T-helper 2 cell treated with Interferon-gamma antibody and Interleukin-4, amounts not matched to agents 100 ng/mL and 5 ng/mL, for 36 hours (primary cell): ENCODE measurements around the gene KIF13A. TPM values are rescaled to one million over a fixed set of nuclear protein-coding genes. Genes with fewer than 3 reads are reported as not detected.
"Not testable (repeated sequence)": the region's sequence is repeated elsewhere in the genome, so short reads cannot be mapped to it uniquely, and the experiment has no call there.

Experiments
- intact Hi-C: fragments of 100-400 bp; cut with micrococcal nuclease; formaldehyde crosslinking; loops from one replicate; pipeline ENCODE4 v1.15.1; 2023
- total RNA-seq: library from RNA; stranded (reverse); gene quantifications from 2 replicates; pipeline ENCODE4 v1.2.3, GENCODE V29; 2022

KIF13A gene
- total RNA-seq = not detected in 2 replicates

- intact Hi-C loops = loop anchor here (2.0 kb wide), 1 partner anchor 167 kb away; the partner anchor contains the start of genes KDM1B and TPMT
These were observed at the start of gene KIF13A for GRCh38 chr6:17987447-17987696. TSS of gene KIF13A (minus strand) at chr6:17987635. CDS start at chr6:17987463, 172 bp downstream.

DNA sequence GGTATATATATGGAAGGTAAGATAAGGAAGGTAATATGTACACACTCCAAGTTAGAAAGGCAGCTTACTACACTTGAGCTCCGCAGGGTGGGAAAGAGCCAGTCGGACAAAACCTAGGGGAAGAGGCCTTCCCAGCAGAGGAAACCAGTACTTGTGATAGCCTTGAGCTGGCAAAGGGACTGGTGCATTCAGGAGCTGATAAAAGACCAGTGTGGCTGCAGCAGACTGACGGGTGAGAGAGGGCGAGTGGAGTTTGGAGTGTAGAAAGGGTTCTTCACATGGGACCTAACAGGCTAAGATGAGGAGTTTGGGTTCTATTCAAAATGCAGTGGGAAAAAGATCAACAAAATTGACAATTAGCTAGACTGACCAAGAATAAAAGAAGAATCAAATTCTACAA is 49.3 kb upstream of the KIF13A start:
- intact Hi-C loops = no loop called here

DNA sequence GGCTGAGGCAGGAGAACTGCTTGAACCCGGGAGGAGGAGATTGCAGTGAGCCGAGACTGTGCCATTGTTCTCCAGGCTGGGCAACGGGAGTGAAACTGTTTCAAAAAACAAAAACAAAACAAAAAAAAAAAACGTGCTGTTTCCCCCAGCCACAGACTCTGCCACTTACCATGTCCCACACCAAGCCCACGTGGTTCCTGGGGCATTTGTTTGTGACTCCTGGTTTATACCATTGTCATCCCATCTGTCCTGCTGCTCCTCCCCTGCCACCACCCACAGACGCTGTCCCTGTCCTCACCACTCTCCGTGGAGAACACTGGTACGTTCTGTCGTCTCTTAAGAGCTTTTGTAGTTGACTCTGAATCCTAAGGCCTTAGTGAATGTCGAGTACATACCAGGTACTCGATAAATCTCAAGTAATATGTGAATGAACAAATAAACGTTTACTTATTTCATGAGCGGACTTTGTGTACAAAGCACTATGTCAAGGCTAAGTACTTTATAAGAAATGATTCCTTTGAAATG is 48.0 kb upstream of the KIF13A start:
- intact Hi-C loops = no loop called here

GRCh38 chr6:18034798-18035202 is 47.4 kb upstream of the KIF13A start:
- intact Hi-C loops = no loop called here

GRCh38 chr6:18031680-18032256 is 44.3 kb upstream of the KIF13A start:
- intact Hi-C loops = no loop called here

DNA sequence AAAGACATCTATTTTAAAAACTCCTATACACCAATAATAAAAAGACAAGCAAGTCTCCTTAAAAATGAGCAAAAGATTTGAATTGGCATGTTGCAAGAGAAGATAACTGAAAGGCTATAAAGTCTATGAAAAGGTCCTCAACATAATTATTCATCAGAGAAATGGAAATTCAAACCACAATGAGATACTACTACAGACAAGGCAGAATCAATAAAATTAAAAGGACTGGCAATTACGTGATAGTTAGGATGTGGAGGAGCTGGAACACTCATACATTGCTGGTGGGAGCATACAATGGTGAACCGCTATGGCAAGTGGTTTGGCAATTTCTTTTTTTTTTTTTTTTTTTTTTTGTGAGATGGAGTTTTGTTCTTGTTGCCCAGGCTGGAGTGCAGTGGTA is 43.8 kb upstream of the KIF13A start:
- intact Hi-C loops = no loop called here

GRCh38 chr6:18028332-18028731 is 40.9 kb upstream of the KIF13A start:
- intact Hi-C loops = no loop called here

DNA sequence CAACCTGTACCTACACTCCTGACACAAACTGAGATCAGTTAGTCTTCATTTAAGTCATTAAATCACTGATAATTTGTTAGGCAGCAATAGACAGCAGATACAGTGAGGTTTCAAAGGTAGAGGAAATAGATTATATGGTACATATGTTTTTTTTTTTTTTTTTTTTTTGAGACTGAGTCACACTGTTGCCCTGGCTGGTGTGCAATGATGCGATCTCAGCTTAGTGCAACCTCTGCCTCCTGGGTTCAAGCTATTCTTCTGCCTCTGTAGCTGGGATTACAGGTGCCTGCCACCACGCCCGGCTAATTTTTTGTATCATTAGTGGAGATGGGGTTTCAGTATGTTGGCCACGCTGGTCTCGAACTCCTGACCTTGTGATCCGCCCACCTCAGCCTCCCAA is 38.2 kb upstream of the KIF13A start:
- intact Hi-C loops = no loop called here

GRCh38 chr6:18024876-18025275 is 37.4 kb upstream of the KIF13A start:
- intact Hi-C loops = no loop called here

DNA sequence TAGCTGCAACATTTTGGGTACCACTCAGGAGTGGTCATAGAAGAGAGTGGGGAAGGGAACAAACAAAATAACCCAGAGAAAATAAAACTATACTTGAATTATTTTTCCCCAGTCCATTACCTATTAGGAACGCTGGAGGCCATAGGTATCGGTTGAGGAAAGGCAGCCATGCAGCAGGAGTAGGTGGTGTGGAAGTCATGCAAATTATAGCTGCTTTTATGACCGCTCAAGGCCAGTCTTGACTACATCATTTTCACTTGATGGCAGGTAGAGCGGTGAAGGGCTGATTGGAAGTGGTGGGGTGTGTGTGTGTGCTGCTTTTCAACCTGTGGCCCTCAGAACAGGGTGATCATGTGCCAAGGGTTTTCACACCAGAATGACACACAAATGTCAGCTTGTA is 36.5 kb upstream of the KIF13A start:
- intact Hi-C loops = no loop called here

- intact Hi-C loops = no loop called here
These were observed 35.2 kb upstream of the KIF13A start for GRCh38 chr6:18022398-18023231.

GRCh38 chr6:18021166-18021850 is 33.9 kb upstream of the KIF13A start:
- intact Hi-C loops = no loop called here

- intact Hi-C loops = not testable (repeated sequence)
These were observed 33.1 kb upstream of the KIF13A start for GRCh38 chr6:18020545-18020944.

DNA sequence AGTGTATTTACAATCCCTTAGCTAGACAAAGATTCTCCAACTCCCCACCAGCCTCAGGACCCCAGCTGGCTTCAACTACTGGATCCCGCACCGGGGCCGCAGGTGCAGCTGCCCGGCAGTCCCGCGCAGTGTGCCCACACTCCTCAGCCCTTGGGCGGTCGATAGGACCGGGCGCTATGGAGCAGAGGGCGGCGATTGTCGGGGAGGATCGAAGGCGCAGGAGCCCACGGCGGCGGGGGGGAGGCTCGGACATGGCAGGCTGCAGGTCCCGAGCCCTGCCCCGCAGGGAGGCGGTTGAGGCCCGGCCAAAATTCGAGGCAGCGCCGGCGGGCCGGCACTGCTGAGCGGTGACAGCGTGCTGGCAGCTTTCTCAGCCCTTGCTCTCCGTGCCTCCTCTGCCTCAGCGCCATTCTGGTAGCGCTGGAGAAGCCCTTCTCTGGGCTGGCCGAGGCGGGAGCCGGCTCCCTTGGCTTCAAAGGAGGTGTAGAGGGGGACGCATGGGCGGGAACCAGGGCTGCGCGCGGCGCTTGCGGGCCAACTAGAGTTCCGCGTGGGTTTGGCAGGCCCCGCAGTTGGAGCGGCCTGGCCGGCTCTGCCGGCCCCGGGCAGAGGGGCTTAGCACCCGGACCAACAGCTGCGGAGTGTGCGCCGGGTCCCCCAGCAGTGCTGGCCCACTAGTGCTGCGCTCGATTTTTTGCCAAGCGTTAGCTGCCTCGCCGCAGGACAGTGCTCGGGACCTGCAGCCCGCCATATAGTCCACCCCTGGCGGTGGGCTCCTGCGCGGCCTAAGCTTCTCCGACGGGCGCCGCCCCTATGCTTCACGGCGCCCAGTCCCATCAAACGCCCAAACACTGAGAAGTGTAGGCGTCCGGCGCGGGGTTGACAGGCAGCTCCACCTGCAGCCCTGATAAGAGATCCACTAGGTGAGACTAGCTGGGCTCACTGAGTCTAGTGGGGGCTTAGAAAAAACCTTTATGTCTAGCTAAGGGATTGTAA is 32.4 kb upstream of the KIF13A start:
- intact Hi-C loops = no loop called here

GRCh38 chr6:18019133-18019532 is 31.7 kb upstream of the KIF13A start:
- intact Hi-C loops = not testable (repeated sequence)

DNA sequence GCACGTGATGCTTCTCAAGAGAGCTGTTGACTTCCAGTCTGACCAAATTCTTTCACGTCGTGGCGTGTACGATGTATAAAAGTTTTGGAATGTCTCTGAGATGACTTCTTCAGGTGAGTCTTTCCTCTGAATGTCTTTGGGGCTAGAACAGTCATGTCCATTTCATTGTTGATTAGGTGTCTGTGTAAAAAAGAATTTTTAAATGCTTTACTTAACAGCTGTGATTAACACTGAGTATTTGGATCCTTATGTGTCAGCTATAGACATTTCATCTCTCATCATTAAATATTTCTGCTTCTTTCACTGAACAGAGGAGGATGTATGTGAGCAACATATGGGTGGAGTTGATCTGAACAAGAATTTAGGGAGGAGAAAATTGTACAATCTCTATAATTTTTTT is 29.3 kb upstream of the KIF13A start:
- intact Hi-C loops = no loop called here

DNA sequence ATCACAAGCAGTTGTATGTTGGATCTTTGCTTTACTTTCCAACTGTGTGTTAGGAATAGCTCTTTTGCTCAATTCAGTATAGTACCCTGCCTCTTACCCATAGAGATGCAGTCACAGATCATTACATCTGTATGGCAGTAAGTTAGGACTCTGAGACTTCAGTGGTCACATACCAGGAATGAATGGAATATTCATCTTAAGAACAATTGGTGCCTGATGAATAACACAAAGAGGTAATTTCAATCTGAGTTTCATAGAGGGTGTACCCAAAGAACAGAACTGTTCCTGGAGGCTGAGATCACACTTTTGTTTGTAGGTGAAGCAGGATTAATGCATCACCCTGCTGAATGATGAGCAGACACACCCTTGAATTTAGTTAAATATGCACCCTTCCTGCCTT is 28.7 kb upstream of the KIF13A start:
- intact Hi-C loops = no loop called here

DNA sequence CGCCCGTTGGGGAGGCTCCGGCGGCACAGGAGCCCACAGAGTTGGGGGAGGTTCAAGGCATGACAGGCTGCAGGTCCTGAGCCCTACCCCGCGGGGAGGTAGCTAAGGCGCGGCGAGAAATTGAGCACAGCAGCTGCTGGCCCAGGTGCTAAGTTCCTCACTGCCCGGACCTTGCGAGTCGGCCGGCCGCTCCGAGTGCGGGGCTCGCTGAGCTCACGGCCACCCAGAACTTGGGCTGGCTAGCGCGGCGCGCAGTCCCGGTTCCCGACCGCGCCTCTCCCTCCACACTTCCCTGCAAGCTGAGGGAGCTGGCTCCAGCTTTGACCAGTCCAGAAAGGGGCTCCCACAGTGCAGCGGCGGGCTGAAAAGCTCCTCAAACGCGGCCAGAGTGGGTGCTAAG is 23.9 kb upstream of the KIF13A start:
- intact Hi-C loops = no loop called here

DNA sequence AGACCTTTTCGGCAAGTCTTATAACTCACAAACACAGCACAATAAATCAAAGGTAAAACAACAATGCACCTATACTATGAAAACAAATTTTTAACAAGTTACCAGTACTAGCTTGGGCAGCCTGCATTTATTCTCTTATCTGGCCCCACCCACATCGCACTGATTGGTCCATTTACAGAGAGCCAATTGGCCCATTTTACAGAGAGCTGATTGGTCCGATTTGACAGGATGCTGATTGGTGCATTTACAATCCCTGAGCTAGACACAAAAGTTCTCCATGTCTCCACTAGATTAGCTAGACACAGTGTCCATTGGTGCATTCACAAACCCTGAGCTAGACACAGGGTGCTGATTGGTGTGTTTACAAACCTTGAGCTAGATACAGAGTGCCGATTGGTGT is 23.1 kb upstream of the KIF13A start:
- intact Hi-C loops = not testable (repeated sequence)

- intact Hi-C loops = no loop called here
These were observed 17.0 kb upstream of the KIF13A start for GRCh38 chr6:18004256-18004985.
